HCT116 (cell line): ENCODE data around the gene GALNT17. TPM values are rescaled to one million over a fixed set of nuclear protein-coding genes. Genes with fewer than 3 reads are reported as not detected.

Experiments
- ATAC-seq: fragments of 200-7000 bp; cut with Tn5 transposase; 2 replicates; pipeline ENCODE4 v1.9.1; 2020; ENCODE audit warnings: mild to moderate bottlenecking, moderate library complexity
- BruUV-seq: library from RNA; stranded (reverse); fragments of 400-500 nt; replicated peaks from 2 replicates; lab custom pipeline; 2021; lab: Mats Ljungman, UMichigan
- CTCF ChIA-PET: fragments of 300-600 bp; sonication (Branson Sonifier 250); formaldehyde crosslinking; loops from one replicate; lab custom pipeline; 2021; ENCODE audit warnings: antibody characterized with exemption; lab: Charles Lee
- POLR2A ChIA-PET: fragments of 300-600, 350-600 bp; sonication (Branson Sonifier 250); formaldehyde crosslinking; loops from one replicate; lab custom pipeline; 2021; ENCODE audit warnings: antibody characterized with exemption; lab: Charles Lee
- RAD21 ChIA-PET, 2 experiments: fragments of 300-600 bp; sonication (Branson Sonifier 250); formaldehyde crosslinking; loops; one replicate each; lab custom pipeline; 2023; ENCODE audit warnings: low total read pairs in 2 of 2; ENCODE audit not compliant: uncharacterized antibody in 2 of 2, unreplicated experiment in 2 of 2, low non-redundant PET in 1 of 2; lab: Charles Lee
- DNase-seq: peaks from one replicate; pipeline ENCODE4 v3.0.0-alpha.2; 2010; ENCODE audit warnings: low read depth, low spot score
- H2AFZ ChIP-seq: fragments of 200-600 bp; shearing (Covaris generic), sonication (generic); 2 replicates; pipeline ENCODE4 v1.6.1; 2017; ENCODE audit warnings: low read depth, mixed run types, mixed read lengths, antibody characterized with exemption, low read length; ENCODE audit not compliant: poor library complexity, severe bottlenecking
- H3K27ac ChIP-seq: 2 replicates; pipeline ENCODE4 v1.5.1; 2012; ENCODE audit warnings: low read depth, low read length
- H3K27me3 ChIP-seq: fragments of 200-600 bp; sonication (generic); 2 replicates; pipeline ENCODE4 v1.6.1; 2016; ENCODE audit warnings: mixed run types, low read length, mixed read lengths; ENCODE audit not compliant: insufficient read depth
- H3K36me3 ChIP-seq, 2 experiments: fragments of 200-500 bp in 1 of 2; fragments of 200-600 bp in 1 of 2; sonication (Bioruptor generic) in 1 of 2; sonication (generic) in 1 of 2; 2 replicates each; pipeline versions ENCODE4 v1.5.1 to v1.6.1; 2014 to 2016; ENCODE audit warnings: low read length in 2 of 2, inconsistent platforms in 1 of 2, mixed read lengths in 1 of 2, mixed run types in 1 of 2; ENCODE audit not compliant: insufficient read depth in 2 of 2, control insufficient read depth in 1 of 2
- H3K4me1 ChIP-seq, 2 experiments: fragments of 200-600 bp in 1 of 2; sonication (generic) in 1 of 2; 2 replicates each; pipeline versions ENCODE4 v1.5.1 to v1.6.1; 2012 to 2017; ENCODE audit warnings: low read length in 2 of 2, inconsistent platforms in 1 of 2, mild to moderate bottlenecking in 1 of 2, mixed read lengths in 1 of 2, mixed run types in 1 of 2, moderate library complexity in 1 of 2; ENCODE audit not compliant: insufficient read depth in 2 of 2, control insufficient read depth in 1 of 2
- H3K4me2 ChIP-seq: fragments of 200-600 bp; sonication (generic); 2 replicates; pipeline ENCODE4 v1.6.1; 2017; ENCODE audit warnings: mixed run types, low read length, mixed read lengths
- H3K4me3 ChIP-seq, 2 experiments: fragments of 200-600 bp in 1 of 2; sonication (generic) in 1 of 2; replicated peaks in 1 of 2; 2 replicates each; pipeline ENCODE4 v1.5.1; 2011 to 2016; ENCODE audit warnings: low read length in 2 of 2, control low read depth in 1 of 2, low read depth in 1 of 2, mild to moderate bottlenecking in 1 of 2, mixed read lengths in 1 of 2, mixed run types in 1 of 2
- H3K79me2 ChIP-seq: fragments of 200-600 bp; sonication (generic); 2 replicates; pipeline ENCODE4 v1.6.1; 2017; ENCODE audit warnings: mild to moderate bottlenecking, mixed run types, low read length, moderate library complexity, mixed read lengths; ENCODE audit not compliant: insufficient read depth
- H3K9ac ChIP-seq: fragments of 200-600 bp; sonication (generic); 2 replicates; pipeline ENCODE4 v1.6.1; 2016; ENCODE audit warnings: low read length, mixed read lengths
- H3K9me2 ChIP-seq: fragments of 200-600 bp; sonication (generic), shearing (Covaris generic); 2 replicates; pipeline ENCODE4 v1.6.1; 2017; ENCODE audit warnings: mixed run types, mild to moderate bottlenecking, moderate library complexity; ENCODE audit not compliant: insufficient read depth
- H3K9me3 ChIP-seq, 2 experiments: fragments of 200-500 bp in 1 of 2; fragments of 200-600 bp in 1 of 2; sonication (Bioruptor generic) in 1 of 2; sonication (generic) in 1 of 2; 2 replicates each; pipeline ENCODE4 v1.6.1; 2014 to 2017; ENCODE audit warnings: low read length in 2 of 2, mixed read lengths in 2 of 2, inconsistent platforms in 1 of 2, low read depth in 1 of 2, mild to moderate bottlenecking in 1 of 2, mixed run types in 1 of 2, moderate library complexity in 1 of 2; ENCODE audit not compliant: control insufficient read depth in 1 of 2, insufficient read depth in 1 of 2
- H4K20me1 ChIP-seq: fragments of 200-600 bp; sonication (generic), shearing (Covaris generic); 2 replicates; pipeline ENCODE4 v1.6.1; 2017; ENCODE audit warnings: mixed run types, mild to moderate bottlenecking, moderate library complexity; ENCODE audit not compliant: insufficient read depth
- CBX3 ChIP-seq: IDR thresholded peaks from 2 replicates; pipeline ENCODE4 v1.6.1; 2012; ENCODE audit warnings: low read depth
- CEBPB ChIP-seq: IDR thresholded peaks from 2 replicates; pipeline ENCODE4 v1.6.1; 2012; ENCODE audit warnings: low read depth
- ELF1 ChIP-seq: IDR thresholded peaks from 2 replicates; pipeline ENCODE4 v1.6.1; 2012; ENCODE audit warnings: low read depth, borderline replicate concordance
- EZH2phosphoT487 ChIP-seq: fragments of 200-600 bp; IDR thresholded peaks from 2 replicates; pipeline ENCODE4 v1.6.1; 2018; ENCODE audit warnings: antibody characterized with exemption, borderline replicate concordance
- JUND ChIP-seq: IDR thresholded peaks from 2 replicates; pipeline ENCODE4 v1.6.1; 2012
- POLR2A ChIP-seq: IDR thresholded peaks from 2 replicates; pipeline ENCODE4 v1.7.0; 2011; ENCODE audit warnings: borderline replicate concordance; ENCODE audit not compliant: insufficient read depth, insufficient read length; ENCODE audit errors: extremely low read depth
- POLR2AphosphoS5 ChIP-seq: IDR thresholded peaks from 2 replicates; pipeline ENCODE4 v1.6.1; 2011; ENCODE audit warnings: mild to moderate bottlenecking, low read depth, low read length, moderate library complexity
- RAD21 ChIP-seq: IDR thresholded peaks from 2 replicates; pipeline ENCODE4 v1.6.1; 2012; ENCODE audit warnings: low read depth, mild to moderate bottlenecking
- SIN3A ChIP-seq: IDR thresholded peaks from 2 replicates; pipeline ENCODE4 v1.6.1; 2012; ENCODE audit warnings: low read depth
- SP1 ChIP-seq: IDR thresholded peaks from 2 replicates; pipeline ENCODE4 v1.6.1; 2012; ENCODE audit warnings: low read depth
- SRF ChIP-seq: IDR thresholded peaks from 2 replicates; pipeline ENCODE4 v1.6.1; 2012; ENCODE audit warnings: low read depth
- TCF7L2 ChIP-seq: IDR thresholded peaks from 2 replicates; pipeline ENCODE4 v1.7.0; 2011; ENCODE audit warnings: borderline replicate concordance, inconsistent platforms; ENCODE audit not compliant: insufficient read depth, insufficient read length; ENCODE audit errors: extremely low read depth
- ZNF274 ChIP-seq: fragments of 200-500 bp; sonication (Bioruptor generic); IDR thresholded peaks from 2 replicates; pipeline ENCODE4 v1.6.1; 2014; ENCODE audit warnings: mild to moderate bottlenecking, low read depth, low read length, inconsistent platforms
- intact Hi-C: fragments of 100-400 bp; cut with micrococcal nuclease; formaldehyde crosslinking; loops from 2 replicates; pipeline ENCODE4 v1.10.0; 2022
- total RNA-seq: library from RNA; stranded (reverse); gene quantifications from one replicate; pipeline ENCODE4 v1.2.1, GENCODE V29; 2021; ENCODE audit not compliant: unreplicated experiment
- TF ChIP-seq, protein P1 (sequence below): IDR thresholded peaks from 2 replicates; pipeline ENCODE4 v1.6.1; 2012
- TF ChIP-seq, protein P2 (sequence below), 3 experiments: fragments of 200-600 bp in 1 of 3; sonication (generic) in 1 of 3; IDR thresholded peaks in 2 of 3; conservative IDR thresholded peaks in 1 of 3; 2 replicates each; pipeline ENCODE4 v1.5.1; 2012 to 2017; ENCODE audit warnings: low read depth in 2 of 3, low read length in 2 of 3, antibody characterized with exemption in 1 of 3, borderline replicate concordance in 1 of 3, control low read depth in 1 of 3, mild to moderate bottlenecking in 1 of 3, mixed read lengths in 1 of 3, mixed run types in 1 of 3, moderate library complexity in 1 of 3; ENCODE audit not compliant: insufficient read depth in 1 of 3
- TF ChIP-seq, protein P3 (sequence below): IDR thresholded peaks from 2 replicates; pipeline ENCODE4 v1.6.1; 2011; ENCODE audit warnings: mild to moderate bottlenecking, low read length, moderate library complexity; ENCODE audit not compliant: insufficient replicate concordance; ENCODE audit errors: extremely low read depth
- TF ChIP-seq, protein P4 (sequence below): IDR thresholded peaks from 2 replicates; pipeline ENCODE4 v1.6.1; 2012

GALNT17 gene
- total RNA-seq, 1 experiment from 2014 or later = not detected

DNA sequence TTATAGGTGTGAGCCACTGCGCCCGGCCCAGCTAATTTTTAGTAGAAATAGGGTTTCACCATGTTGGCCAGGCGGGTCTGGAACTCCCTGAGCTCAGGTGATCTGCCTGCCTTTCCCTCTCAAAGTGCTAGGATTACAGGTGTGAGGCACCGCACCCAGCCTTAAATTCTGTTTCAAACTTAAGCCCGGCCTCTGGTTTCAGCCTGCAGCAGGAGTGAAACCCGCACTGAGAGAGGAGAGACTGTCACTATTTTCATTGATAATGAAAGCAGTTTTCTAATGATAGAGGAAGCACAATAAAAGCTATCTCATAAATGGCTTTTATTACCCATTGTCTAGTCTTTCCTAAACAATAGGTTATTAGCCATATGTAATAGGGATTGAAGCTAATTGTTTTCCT lies 415.5 kb downstream of the GALNT17 start:
- no peak for ATAC-seq
- no peaks in the 10 kb centered on the region for H3K9me2 ChIP-seq
- intact Hi-C loops = no loop called here
- no peak overlapping the region for H3K4me2 ChIP-seq
- no peaks in the 10 kb centered on the region for H3K4me1 ChIP-seq
- H3K36me3 ChIP-seq = no peaks in the 10 kb centered on the region
- H3K79me2 ChIP-seq = no peaks in the 10 kb centered on the region
- POLR2A ChIA-PET = no interaction called here
- peaks cover 0 to 8% of the 10 kb centered on the region in 2 experiments; a peak in 2 of 4 replicates for H3K9me3 ChIP-seq
- no peak for TF ChIP-seq POLR2AphosphoS5
- no peak for TF ChIP-seq CBX3
- TF ChIP-seq RAD21 = no peak
- TF ChIP-seq, protein P1, sequence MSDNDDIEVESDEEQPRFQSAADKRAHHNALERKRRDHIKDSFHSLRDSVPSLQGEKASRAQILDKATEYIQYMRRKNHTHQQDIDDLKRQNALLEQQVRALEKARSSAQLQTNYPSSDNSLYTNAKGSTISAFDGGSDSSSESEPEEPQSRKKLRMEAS = no peak
- TF ChIP-seq, protein P2, sequence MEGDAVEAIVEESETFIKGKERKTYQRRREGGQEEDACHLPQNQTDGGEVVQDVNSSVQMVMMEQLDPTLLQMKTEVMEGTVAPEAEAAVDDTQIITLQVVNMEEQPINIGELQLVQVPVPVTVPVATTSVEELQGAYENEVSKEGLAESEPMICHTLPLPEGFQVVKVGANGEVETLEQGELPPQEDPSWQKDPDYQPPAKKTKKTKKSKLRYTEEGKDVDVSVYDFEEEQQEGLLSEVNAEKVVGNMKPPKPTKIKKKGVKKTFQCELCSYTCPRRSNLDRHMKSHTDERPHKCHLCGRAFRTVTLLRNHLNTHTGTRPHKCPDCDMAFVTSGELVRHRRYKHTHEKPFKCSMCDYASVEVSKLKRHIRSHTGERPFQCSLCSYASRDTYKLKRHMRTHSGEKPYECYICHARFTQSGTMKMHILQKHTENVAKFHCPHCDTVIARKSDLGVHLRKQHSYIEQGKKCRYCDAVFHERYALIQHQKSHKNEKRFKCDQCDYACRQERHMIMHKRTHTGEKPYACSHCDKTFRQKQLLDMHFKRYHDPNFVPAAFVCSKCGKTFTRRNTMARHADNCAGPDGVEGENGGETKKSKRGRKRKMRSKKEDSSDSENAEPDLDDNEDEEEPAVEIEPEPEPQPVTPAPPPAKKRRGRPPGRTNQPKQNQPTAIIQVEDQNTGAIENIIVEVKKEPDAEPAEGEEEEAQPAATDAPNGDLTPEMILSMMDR (IDR thresholded peaks at IDR 0.05 in 2 of 3, conservative IDR thresholded peaks at IDR 0.05 in 1 of 3; ENCODE audit: borderline replicate concordance in 1 of 3, insufficient read depth in 1 of 3, low read depth in 2 of 3, low read length in 2 of 3) = no peak
- TF ChIP-seq JUND = no peak
- no peak for TF ChIP-seq SIN3A
- TF ChIP-seq POLR2A = no peak
- CTCF ChIA-PET = no interaction called here
- H2AFZ ChIP-seq = no peak overlapping the region
- no peak overlapping the region for H3K4me3 ChIP-seq
- RAD21 ChIA-PET = no interaction called here
- H3K9ac ChIP-seq = no peak overlapping the region
- no peak overlapping the region for H3K27ac ChIP-seq
- DNase-seq = no peak
- no peaks in the 10 kb centered on the region for H4K20me1 ChIP-seq
- H3K27me3 ChIP-seq = no peaks in the 10 kb centered on the region
- no TSS peak for BruUV-seq

DNA sequence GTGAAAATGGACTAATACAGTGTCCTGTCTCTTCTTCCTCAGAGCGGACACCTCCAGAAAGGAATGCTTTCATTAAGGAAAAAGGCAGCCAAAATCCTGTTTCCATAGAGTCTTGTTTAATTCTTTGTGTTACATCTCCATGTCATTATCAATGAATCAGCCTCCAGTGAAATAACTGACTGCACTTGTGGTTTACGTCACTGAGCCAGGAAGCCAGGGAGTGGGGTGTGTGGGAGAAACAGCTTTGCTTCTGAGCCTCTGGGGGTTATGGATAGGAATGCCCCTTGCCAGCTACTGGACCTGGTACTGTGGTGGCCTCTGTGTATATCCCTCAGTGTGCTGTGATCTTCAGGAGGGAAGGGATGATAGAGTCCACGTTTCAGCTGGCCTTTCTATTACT lies 416.8 kb downstream of the GALNT17 start:
- CTCF ChIA-PET = no interaction called here
- no peak for ATAC-seq
- intact Hi-C loops = no loop called here
- TF ChIP-seq, protein P1 = no peak
- TF ChIP-seq RAD21 = no peak
- TF ChIP-seq ELF1 = no peak
- no peak for TF ChIP-seq EZH2phosphoT487
- no peak for TF ChIP-seq SP1
- TF ChIP-seq SRF = no peak
- TF ChIP-seq, protein P3, sequence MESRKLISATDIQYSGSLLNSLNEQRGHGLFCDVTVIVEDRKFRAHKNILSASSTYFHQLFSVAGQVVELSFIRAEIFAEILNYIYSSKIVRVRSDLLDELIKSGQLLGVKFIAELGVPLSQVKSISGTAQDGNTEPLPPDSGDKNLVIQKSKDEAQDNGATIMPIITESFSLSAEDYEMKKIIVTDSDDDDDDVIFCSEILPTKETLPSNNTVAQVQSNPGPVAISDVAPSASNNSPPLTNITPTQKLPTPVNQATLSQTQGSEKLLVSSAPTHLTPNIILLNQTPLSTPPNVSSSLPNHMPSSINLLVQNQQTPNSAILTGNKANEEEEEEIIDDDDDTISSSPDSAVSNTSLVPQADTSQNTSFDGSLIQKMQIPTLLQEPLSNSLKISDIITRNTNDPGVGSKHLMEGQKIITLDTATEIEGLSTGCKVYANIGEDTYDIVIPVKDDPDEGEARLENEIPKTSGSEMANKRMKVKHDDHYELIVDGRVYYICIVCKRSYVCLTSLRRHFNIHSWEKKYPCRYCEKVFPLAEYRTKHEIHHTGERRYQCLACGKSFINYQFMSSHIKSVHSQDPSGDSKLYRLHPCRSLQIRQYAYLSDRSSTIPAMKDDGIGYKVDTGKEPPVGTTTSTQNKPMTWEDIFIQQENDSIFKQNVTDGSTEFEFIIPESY = no peak
- no peak for TF ChIP-seq CEBPB
- no peak for TF ChIP-seq ZNF274
- no peak for TF ChIP-seq CBX3
- no peak for TF ChIP-seq TCF7L2
- TF ChIP-seq, protein P4, sequence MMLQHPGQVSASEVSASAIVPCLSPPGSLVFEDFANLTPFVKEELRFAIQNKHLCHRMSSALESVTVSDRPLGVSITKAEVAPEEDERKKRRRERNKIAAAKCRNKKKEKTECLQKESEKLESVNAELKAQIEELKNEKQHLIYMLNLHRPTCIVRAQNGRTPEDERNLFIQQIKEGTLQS = no peak
- no peak for TF ChIP-seq JUND
- no peak for TF ChIP-seq POLR2A

More for the DNA sequence above, 416.8 kb downstream of the GALNT17 start:
- no peaks in the 10 kb centered on the region for H3K36me3 ChIP-seq
- H3K9ac ChIP-seq = no peak overlapping the region
- H3K9me3 ChIP-seq = peaks cover 0 to 3% of the 10 kb centered on the region in 2 experiments; a peak in 2 of 4 replicates
- no peaks in the 10 kb centered on the region for H3K27me3 ChIP-seq
- H3K4me2 ChIP-seq = no peak overlapping the region
- no TSS peak for BruUV-seq
- DNase-seq = no peak
- RAD21 ChIA-PET = no interaction called here
- H3K4me1 ChIP-seq = no peaks in the 10 kb centered on the region
- H4K20me1 ChIP-seq = no peaks in the 10 kb centered on the region
- H2AFZ ChIP-seq = no peak overlapping the region
- POLR2A ChIA-PET = no interaction called here
- H3K27ac ChIP-seq = no peak overlapping the region
- H3K79me2 ChIP-seq = no peaks in the 10 kb centered on the region
- H3K4me3 ChIP-seq = no peak overlapping the region
- no peaks in the 10 kb centered on the region for H3K9me2 ChIP-seq
